Suprapubic skin (tissue), 4 donors: Measurements from ENCODE around the gene MAP2K5.

Experiments used
- EP300 ChIP-seq: sonication (generic); formaldehyde crosslinking; IDR thresholded peaks from one replicate; pipeline ENCODE4 v1.6.1; 2017; ENCODE audit warnings: antibody characterized with exemption
- POLR2A ChIP-seq, 2 donors: fragments of 450-650 bp; IDR thresholded peaks; one replicate each; pipeline ENCODE4 v1.6.1; 2017; ENCODE audit warnings: antibody characterized with exemption in 2 of 2, mild to moderate bottlenecking in 2 of 2, moderate library complexity in 2 of 2
- POLR2AphosphoS5 ChIP-seq, 3 donors: sonication (generic); formaldehyde crosslinking; IDR thresholded peaks; one replicate each; pipeline ENCODE4 v1.6.1; 2017; ENCODE audit warnings: antibody characterized with exemption in 3 of 3
- TF ChIP-seq, protein P1 (sequence below), 2 donors: fragments of 200-600 bp in 1 of 2; fragments of 450-650 bp in 1 of 2; sonication (generic) in 1 of 2; IDR thresholded peaks; one replicate each; pipeline ENCODE4 v1.5.1; 2016 to 2019; ENCODE audit warnings: antibody characterized with exemption in 2 of 2, mild to moderate bottlenecking in 1 of 2, moderate library complexity in 1 of 2

DNA sequence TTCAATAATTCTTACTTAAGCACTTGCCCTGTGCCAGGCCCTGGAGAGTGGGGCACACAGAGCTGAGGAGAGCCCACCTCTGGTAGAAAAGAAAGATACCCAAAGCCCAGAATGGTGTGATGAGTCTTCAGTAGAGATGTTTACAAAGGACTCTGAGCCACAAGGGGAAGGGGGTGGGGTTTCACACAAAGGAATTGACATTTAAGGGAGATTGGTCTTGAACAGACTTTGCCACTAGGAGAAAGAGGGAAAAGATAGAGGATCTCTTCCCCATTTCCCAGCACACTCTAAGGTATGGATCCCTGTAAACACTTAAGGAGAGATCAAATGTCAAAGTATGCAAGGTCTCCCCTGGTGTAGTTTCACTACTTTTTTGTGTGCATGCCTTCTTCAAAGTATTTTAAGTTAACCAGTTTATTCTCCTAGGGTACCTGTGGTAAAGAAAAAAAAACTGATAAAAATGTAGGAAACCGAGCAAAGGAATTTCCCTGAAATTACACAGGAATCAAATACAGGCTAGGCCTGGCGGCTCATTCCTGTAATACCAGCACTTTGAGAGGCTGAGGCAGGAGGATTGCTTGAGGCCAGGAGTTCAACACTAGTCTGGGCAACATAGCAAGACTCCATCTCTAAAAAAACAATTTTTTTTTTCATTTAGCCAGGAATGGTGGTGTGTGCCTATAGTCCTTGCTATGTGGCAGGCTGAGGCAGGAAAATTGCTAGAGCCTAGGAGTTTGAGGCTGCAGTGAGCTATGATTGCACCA lies 165.2 kb downstream of the MAP2K5 start:
- TF ChIP-seq, protein P1, sequence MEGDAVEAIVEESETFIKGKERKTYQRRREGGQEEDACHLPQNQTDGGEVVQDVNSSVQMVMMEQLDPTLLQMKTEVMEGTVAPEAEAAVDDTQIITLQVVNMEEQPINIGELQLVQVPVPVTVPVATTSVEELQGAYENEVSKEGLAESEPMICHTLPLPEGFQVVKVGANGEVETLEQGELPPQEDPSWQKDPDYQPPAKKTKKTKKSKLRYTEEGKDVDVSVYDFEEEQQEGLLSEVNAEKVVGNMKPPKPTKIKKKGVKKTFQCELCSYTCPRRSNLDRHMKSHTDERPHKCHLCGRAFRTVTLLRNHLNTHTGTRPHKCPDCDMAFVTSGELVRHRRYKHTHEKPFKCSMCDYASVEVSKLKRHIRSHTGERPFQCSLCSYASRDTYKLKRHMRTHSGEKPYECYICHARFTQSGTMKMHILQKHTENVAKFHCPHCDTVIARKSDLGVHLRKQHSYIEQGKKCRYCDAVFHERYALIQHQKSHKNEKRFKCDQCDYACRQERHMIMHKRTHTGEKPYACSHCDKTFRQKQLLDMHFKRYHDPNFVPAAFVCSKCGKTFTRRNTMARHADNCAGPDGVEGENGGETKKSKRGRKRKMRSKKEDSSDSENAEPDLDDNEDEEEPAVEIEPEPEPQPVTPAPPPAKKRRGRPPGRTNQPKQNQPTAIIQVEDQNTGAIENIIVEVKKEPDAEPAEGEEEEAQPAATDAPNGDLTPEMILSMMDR (IDR thresholded peaks at IDR 0.05) = no peak
- TF ChIP-seq EP300 (no peak), POLR2AphosphoS5 (IDR thresholded peaks at IDR 0.05) (no peak), POLR2A (IDR thresholded peaks at IDR 0.05) (no peak)
